ENCODE measurements around the gene RAB37.

RAB37 gene

GRCh38 chr17:74786431-74787055 is 49.5 kb downstream of the RAB37 start:
- no peak for DNase-seq (ENCODE audit: low read depth)
- TF ChIP-seq CTCF (IDR thresholded peaks at IDR 0.05; ENCODE audit: control insufficient read depth, extremely low read depth, insufficient read depth) = no peak
- H3K4me3 ChIP-seq (ENCODE audit: low read depth, low read length) = no peak overlapping the region

- H3K4me3 ChIP-seq (ENCODE audit: low read depth, low read length) = no peak overlapping the region
- no peak for DNase-seq (ENCODE audit: low read depth)
- no peak for TF ChIP-seq CTCF (IDR thresholded peaks at IDR 0.05; ENCODE audit: control insufficient read depth, extremely low read depth, insufficient read depth)
Measured at GRCh38 chr17:74790161-74791058, 53.4 kb downstream of the RAB37 start.

GRCh38 chr17:74792586-74793105 is 55.6 kb downstream of the RAB37 start:
- DNase-seq (ENCODE audit: low read depth) = no peak
- no peak overlapping the region for H3K4me3 ChIP-seq (ENCODE audit: low read depth, low read length)
- no peak for TF ChIP-seq CTCF (IDR thresholded peaks at IDR 0.05; ENCODE audit: control insufficient read depth, extremely low read depth, insufficient read depth)

GRCh38 chr17:74795327-74796020 is 58.4 kb downstream of the RAB37 start:
- TF ChIP-seq CTCF (IDR thresholded peaks at IDR 0.05; ENCODE audit: control insufficient read depth, extremely low read depth, insufficient read depth) = no peak
- DNase-seq (ENCODE audit: low read depth) = no peak
- H3K4me3 ChIP-seq (ENCODE audit: low read depth, low read length) = no peak overlapping the region

GRCh38 chr17:74796211-74796610 is 59.2 kb downstream of the RAB37 start:
- TF ChIP-seq CTCF (IDR thresholded peaks at IDR 0.05; ENCODE audit: control insufficient read depth, extremely low read depth, insufficient read depth) = no peak
- H3K4me3 ChIP-seq (ENCODE audit: low read depth, low read length) = no peak overlapping the region

GRCh38 chr17:74796866-74797265 is 59.8 kb downstream of the RAB37 start:
- no peak for DNase-seq (ENCODE audit: low read depth)
- TF ChIP-seq CTCF (IDR thresholded peaks at IDR 0.05; ENCODE audit: control insufficient read depth, extremely low read depth, insufficient read depth) = no peak
- H3K4me3 ChIP-seq (ENCODE audit: low read depth, low read length) = no peak overlapping the region

More at GRCh38 chr17:74796211-74796610, 59.2 kb downstream of the RAB37 start:
- DNase-seq (ENCODE audit: low read depth) = no peak

Measured in LNCaP clone FGC (cell line).